NB4 (cell line): ENCODE data around the gene NOVA2.

ENCODE experiments used
- DNase-seq: peaks from one replicate; pipeline ENCODE4 v3.0.0; 2010; ENCODE audit warnings: low read depth
- H3K4me3 ChIP-seq: one replicate; pipeline ENCODE4 v1.5.1; 2011; ENCODE audit warnings: mild to moderate bottlenecking, low read depth, low read length, moderate library complexity
- MYC ChIP-seq: IDR thresholded peaks from 2 replicates; pipeline ENCODE4 v1.6.1; 2011; ENCODE audit warnings: low read depth, low read length
- POLR2A ChIP-seq: IDR thresholded peaks from 2 replicates; pipeline ENCODE4 v1.6.1; 2011; ENCODE audit warnings: mild to moderate bottlenecking; ENCODE audit not compliant: insufficient read length; ENCODE audit errors: extremely low read depth
- TF ChIP-seq, protein P1 (sequence below): IDR thresholded peaks from one replicate; pipeline ENCODE4 v1.5.1; 2012; ENCODE audit warnings: low read depth, low read length
- TF ChIP-seq, protein P2 (sequence below): IDR thresholded peaks from 2 replicates; pipeline ENCODE4 v1.6.1; 2011; ENCODE audit warnings: low read depth, low read length

NOVA2 gene

DNA sequence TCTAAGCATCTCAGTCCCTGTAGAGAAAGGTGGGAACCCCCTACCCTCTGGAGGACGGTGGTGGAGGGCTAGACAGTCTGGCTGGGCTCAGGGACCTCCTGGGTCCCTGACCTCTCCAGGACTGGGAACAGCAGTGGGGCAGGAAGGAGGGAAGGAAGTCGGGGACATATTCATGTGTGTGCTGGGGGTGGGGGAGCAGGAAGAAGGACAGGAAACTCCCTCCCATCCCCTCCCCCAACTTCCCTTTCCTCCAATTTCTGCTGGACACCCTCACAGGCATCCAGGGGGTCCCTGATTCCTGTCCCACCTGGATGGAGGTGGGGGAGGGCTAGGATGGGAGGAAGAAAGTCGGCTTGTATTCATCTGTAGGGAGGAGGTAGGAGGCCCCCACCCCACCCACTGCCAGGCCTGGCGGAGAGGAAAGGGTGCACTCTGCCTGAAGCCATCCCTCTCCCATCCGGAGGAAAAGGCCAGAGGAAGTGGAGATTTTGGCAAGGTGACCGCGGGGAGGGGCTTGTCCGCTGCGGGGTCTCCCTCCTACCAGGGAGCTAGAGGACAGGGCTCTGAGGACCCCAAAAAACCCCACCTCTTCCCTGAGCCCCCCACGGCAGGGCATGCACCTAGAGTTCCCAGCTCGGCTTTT is 2.3 kb downstream of the NOVA2 start:
- DNase-seq, result no peak
- no peak overlapping the region for H3K4me3 ChIP-seq
- TF ChIP-seq, protein P1, sequence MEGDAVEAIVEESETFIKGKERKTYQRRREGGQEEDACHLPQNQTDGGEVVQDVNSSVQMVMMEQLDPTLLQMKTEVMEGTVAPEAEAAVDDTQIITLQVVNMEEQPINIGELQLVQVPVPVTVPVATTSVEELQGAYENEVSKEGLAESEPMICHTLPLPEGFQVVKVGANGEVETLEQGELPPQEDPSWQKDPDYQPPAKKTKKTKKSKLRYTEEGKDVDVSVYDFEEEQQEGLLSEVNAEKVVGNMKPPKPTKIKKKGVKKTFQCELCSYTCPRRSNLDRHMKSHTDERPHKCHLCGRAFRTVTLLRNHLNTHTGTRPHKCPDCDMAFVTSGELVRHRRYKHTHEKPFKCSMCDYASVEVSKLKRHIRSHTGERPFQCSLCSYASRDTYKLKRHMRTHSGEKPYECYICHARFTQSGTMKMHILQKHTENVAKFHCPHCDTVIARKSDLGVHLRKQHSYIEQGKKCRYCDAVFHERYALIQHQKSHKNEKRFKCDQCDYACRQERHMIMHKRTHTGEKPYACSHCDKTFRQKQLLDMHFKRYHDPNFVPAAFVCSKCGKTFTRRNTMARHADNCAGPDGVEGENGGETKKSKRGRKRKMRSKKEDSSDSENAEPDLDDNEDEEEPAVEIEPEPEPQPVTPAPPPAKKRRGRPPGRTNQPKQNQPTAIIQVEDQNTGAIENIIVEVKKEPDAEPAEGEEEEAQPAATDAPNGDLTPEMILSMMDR, result no peak
- TF ChIP-seq POLR2A (no peak), MYC (no peak)
- TF ChIP-seq, protein P2, sequence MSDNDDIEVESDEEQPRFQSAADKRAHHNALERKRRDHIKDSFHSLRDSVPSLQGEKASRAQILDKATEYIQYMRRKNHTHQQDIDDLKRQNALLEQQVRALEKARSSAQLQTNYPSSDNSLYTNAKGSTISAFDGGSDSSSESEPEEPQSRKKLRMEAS, result no peak

DNA sequence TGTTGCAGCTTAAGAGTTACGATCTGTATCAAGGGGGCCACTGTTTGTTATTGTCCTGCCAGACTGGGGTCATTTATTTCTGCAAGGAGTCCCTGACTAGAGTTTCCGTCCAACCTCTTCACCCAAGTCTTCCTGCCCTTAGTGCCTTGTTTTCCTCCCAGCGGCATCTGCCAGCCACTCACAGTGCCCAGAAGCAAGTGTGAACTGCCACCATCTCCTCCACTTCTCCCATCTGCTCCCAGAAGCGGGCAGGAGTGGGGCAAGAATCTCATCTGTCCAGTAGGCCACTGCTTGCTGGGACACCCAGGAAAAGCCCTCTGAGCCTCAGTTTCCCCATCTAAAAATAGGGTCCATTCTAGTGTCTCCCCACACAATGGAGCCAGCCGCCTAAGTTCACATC is 4.0 kb downstream of the NOVA2 start:
- DNase-seq, result no peak
- no peak overlapping the region for H3K4me3 ChIP-seq
- TF ChIP-seq, protein P1, result no peak
- TF ChIP-seq POLR2A (no peak), MYC (no peak)
- TF ChIP-seq, protein P2, result no peak

DNA sequence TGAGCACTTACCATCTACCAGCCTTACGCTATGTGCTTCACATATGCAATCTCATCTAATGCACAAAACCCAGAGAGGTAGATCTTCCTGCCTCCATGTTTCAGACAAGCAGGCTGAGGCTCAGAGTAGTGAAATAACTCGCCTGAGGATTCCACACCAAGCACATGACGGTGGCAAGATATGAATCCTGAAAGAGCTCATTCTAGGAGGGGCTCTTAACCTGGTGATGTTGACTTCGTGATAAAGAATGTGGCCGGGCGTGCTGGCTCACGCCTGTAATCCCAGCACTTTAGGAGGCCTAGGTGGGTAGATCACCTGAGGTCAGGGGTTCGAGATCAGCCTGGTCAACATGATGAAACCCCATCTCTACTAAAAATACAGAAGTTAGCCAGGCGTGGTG is 5.0 kb downstream of the NOVA2 start:
- no peak overlapping the region for H3K4me3 ChIP-seq
- no peak for DNase-seq
- TF ChIP-seq POLR2A (no peak), MYC (no peak)
- TF ChIP-seq, protein P1, result no peak
- TF ChIP-seq, protein P2, result no peak

DNA sequence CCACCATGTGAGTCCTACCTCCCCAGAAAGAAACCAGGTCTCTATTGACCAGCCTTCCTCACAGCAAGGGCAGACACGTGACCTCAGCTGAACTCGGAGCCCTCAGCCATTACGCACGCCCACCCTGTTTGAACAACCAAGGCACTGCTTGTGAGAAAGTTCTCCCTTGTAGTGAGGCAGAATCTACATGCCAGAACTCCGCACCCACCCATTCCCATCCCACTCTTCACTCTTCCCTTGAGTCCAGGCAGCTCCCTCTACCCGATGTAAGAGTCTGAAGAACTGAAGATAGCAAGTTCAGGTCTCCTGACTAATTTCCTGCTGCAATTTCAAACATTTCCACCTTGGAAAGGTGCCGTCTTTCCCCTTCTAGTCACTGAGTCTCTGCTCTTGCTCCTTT is 6.4 kb downstream of the NOVA2 start:
- no peak for DNase-seq
- H3K4me3 ChIP-seq, result no peak overlapping the region
- TF ChIP-seq, protein P1, result no peak
- TF ChIP-seq MYC (no peak), POLR2A (no peak)
- TF ChIP-seq, protein P2, result no peak

DNA sequence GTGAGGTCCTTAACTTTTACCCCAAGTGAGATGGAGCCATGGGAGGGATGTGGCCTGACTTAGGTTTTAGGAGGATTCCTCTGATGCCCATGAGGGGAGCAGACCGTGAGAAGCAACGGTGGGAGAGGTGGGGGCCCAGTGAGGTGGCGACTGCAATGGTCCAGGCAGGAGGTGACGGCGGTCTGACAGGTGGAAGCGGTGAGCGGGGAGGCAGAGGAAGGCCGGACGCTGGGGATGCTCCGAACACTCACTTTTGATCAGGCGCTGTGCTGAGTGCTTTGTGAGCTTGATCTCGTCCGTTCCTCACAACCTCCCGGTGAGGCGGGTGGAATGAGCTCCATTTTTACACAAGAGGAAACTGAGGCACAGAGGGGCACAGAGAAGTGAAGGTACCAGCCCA is 11.6 kb downstream of the NOVA2 start:
- DNase-seq, result no peak
- TF ChIP-seq MYC, result no peak
- TF ChIP-seq, protein P2, result no peak
- TF ChIP-seq, protein P1, result no peak
- no peak for TF ChIP-seq POLR2A

DNA sequence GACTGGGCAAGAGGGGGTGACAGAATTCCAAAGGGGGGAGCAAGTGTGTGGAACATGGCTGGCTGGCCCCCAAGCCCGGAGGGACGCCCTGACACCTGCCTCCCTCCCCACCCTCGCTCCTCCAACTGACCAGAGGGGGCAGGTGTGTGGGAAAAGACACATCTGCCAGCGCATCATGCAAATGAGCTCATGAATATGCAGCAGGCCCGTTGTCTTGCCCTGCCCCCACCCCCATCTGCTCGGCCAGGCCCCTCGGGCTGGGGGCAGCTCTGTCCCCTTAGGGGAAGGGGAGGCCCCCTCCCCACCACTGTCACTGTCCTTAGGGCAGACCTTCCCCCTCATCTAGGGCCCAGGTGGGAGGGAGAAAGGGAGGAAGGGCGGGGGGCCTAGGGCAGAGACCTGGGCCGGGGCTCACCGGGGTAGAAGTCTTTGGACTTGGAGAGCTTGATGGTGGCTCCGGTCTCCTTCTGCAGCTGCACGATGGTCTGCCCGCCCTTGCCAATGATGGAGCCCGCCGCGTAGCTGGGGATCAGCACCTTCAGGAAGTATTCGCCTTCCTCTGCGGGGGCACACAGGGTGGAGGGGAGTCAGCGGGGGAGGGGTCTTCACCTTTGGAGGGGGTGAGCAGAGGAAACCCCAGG is 12.9 kb downstream of the NOVA2 start:
- DNase-seq, result no peak
- no peak overlapping the region for H3K4me3 ChIP-seq
- TF ChIP-seq MYC (no peak), POLR2A (no peak)
- TF ChIP-seq, protein P2, result no peak
- TF ChIP-seq, protein P1, result no peak

More for the DNA sequence above, 11.6 kb downstream of the NOVA2 start:
- no peak overlapping the region for H3K4me3 ChIP-seq
